Endothelial cell of umbilical vein (primary cell): ENCODE results near the gene TOMM7. TPM values are rescaled to one million over a fixed set of nuclear protein-coding genes. Genes with fewer than 3 reads are reported as not detected.

ENCODE experiments used
- BruUV-seq: library from RNA; stranded (reverse); fragments of 400-500 nt; replicated peaks from 2 replicates; lab custom pipeline; 2021; lab: Mats Ljungman, UMichigan
- CTCF ChIA-PET: fragments of 300-600, 350-600 bp; sonication (Branson Sonifier 250); formaldehyde crosslinking; loops from one replicate; lab custom pipeline; 2021; ENCODE audit warnings: antibody characterized with exemption, inconsistent platforms; lab: Charles Lee
- POLR2A ChIA-PET: fragments of 300-600, 350-600 bp; sonication (Branson Sonifier 250); formaldehyde crosslinking; loops from one replicate; lab custom pipeline; 2021; ENCODE audit warnings: antibody characterized with exemption, inconsistent platforms; lab: Charles Lee
- DNase-seq: peaks from one replicate; pipeline ENCODE4 v3.0.0-alpha.2; 2011; ENCODE audit warnings: low read depth, low spot score
- FAIRE-seq: peaks from 2 replicates; lab custom pipeline; 2011; peaks lifted over from hg19 to GRCh38; lab: Jason Lieb, UNC
- H2AFZ ChIP-seq: 2 replicates; pipeline ENCODE4 v1.6.0; 2012; ENCODE audit warnings: low read depth, low read length, control low read depth, inconsistent platforms
- H3K27ac ChIP-seq: 2 replicates; pipeline ENCODE4 v1.5.1; 2011; ENCODE audit warnings: low read depth, mild to moderate bottlenecking, control low read depth, low read length, moderate library complexity; ENCODE audit not compliant: insufficient read depth
- H3K27me3 ChIP-seq, 2 experiments: 2 replicates each; pipeline versions ENCODE4 v1.6.0 to v1.6.1; 2011; ENCODE audit warnings: low read length in 2 of 2, mixed read lengths in 1 of 2; ENCODE audit not compliant: control insufficient read depth in 2 of 2, insufficient read depth in 2 of 2
- H3K36me3 ChIP-seq, 2 experiments: 2 replicates in 1 of 2; 3 replicates in 1 of 2; pipeline ENCODE4 v1.5.1; 2011; ENCODE audit warnings: low read length in 2 of 2, mild to moderate bottlenecking in 1 of 2, moderate library complexity in 1 of 2; ENCODE audit not compliant: control insufficient read depth in 2 of 2, insufficient read depth in 2 of 2; ENCODE audit errors: extremely low read depth in 1 of 2
- H3K4me1 ChIP-seq: 3 replicates; pipeline ENCODE4 v1.5.1; 2011; ENCODE audit warnings: mild to moderate bottlenecking, low read length; ENCODE audit not compliant: control insufficient read depth, insufficient read depth; ENCODE audit errors: extremely low read depth
- H3K4me2 ChIP-seq: 2 replicates; pipeline ENCODE4 v1.6.1; 2011; ENCODE audit warnings: low read length, control low read depth, mixed read lengths; ENCODE audit not compliant: insufficient read depth
- H3K4me3 ChIP-seq, 3 experiments: fragments of 200-600 bp in 1 of 3; sonication (generic), shearing (Covaris generic) in 1 of 3; replicated peaks in 1 of 3; 2 replicates each; pipeline ENCODE4 v1.5.1; 2011 to 2016; ENCODE audit warnings: control low read depth in 3 of 3, low read length in 3 of 3, mild to moderate bottlenecking in 2 of 3, inconsistent platforms in 1 of 3, low read depth in 1 of 3, moderate library complexity in 1 of 3; ENCODE audit not compliant: insufficient read depth in 1 of 3
- H3K79me2 ChIP-seq: 2 replicates; pipeline ENCODE4 v1.6.0; 2012; ENCODE audit warnings: low read length, inconsistent platforms; ENCODE audit not compliant: control insufficient read depth, insufficient read depth
- H3K9ac ChIP-seq: replicated peaks from 2 replicates; pipeline ENCODE3; 2011; ENCODE audit warnings: low read length, control low read depth; ENCODE audit not compliant: insufficient read depth; ENCODE audit errors: extremely low read depth
- H3K9me1 ChIP-seq: replicated peaks from 3 replicates; pipeline ENCODE4 v1.6.0; 2011; ENCODE audit warnings: mild to moderate bottlenecking, low read length; ENCODE audit not compliant: control insufficient read depth, insufficient read depth; ENCODE audit errors: extremely low read depth
- H3K9me3 ChIP-seq: replicated peaks from 2 replicates; pipeline ENCODE4 v1.5.1; 2012; ENCODE audit warnings: low read length, inconsistent platforms; ENCODE audit not compliant: control insufficient read depth, insufficient read depth
- H4K20me1 ChIP-seq: replicated peaks from 2 replicates; pipeline ENCODE3; 2011; ENCODE audit warnings: mild to moderate bottlenecking, low read length; ENCODE audit not compliant: control insufficient read depth, insufficient read depth; ENCODE audit errors: extremely low read depth
- EZH2 ChIP-seq: IDR thresholded peaks from 2 replicates; pipeline ENCODE4 v1.6.1; 2012; ENCODE audit warnings: borderline replicate concordance, low read depth, mild to moderate bottlenecking, moderate library complexity, low read length, inconsistent platforms; ENCODE audit not compliant: severe bottlenecking
- FOS ChIP-seq: IDR thresholded peaks from 2 replicates; pipeline ENCODE4 v1.6.1; 2011; ENCODE audit warnings: mild to moderate bottlenecking, low read length, moderate library complexity, borderline replicate concordance; ENCODE audit not compliant: insufficient read depth
- GATA2 ChIP-seq: IDR thresholded peaks from 2 replicates; pipeline ENCODE4 v1.7.0; 2011; ENCODE audit warnings: low read depth, mild to moderate bottlenecking, moderate library complexity, mixed read lengths, low read length; ENCODE audit not compliant: insufficient read length, insufficient read depth
- JUN ChIP-seq: IDR thresholded peaks from 2 replicates; pipeline ENCODE4 v1.6.1; 2011; ENCODE audit warnings: borderline replicate concordance, low read depth; ENCODE audit not compliant: insufficient read length, insufficient read depth
- MYC ChIP-seq: IDR thresholded peaks from one replicate; pipeline ENCODE4 v1.6.1; 2011; ENCODE audit warnings: mild to moderate bottlenecking, low read depth, low read length
- POLR2A ChIP-seq: IDR thresholded peaks from 2 replicates; pipeline ENCODE4 v1.6.1; 2012; ENCODE audit warnings: low read depth, mild to moderate bottlenecking, control low read depth, low read length
- POLR2AphosphoS5 ChIP-seq: IDR thresholded peaks from 2 replicates; pipeline ENCODE4 v1.6.1; 2012; ENCODE audit warnings: low read depth, mild to moderate bottlenecking, control low read depth, low read length, moderate library complexity; ENCODE audit not compliant: insufficient read depth
- dilution Hi-C: fragments of 300-500 bp; cut with MboI; formaldehyde crosslinking; loops from one replicate; pipeline ENCODE4 v1.15.0; 2019; ENCODE audit warnings: low sequenced_read_pairs; ENCODE audit not compliant: extremely low pct_ligation_motif_present
- intact Hi-C: fragments of 100-400 bp; cut with micrococcal nuclease; formaldehyde crosslinking; loops from one replicate; pipeline ENCODE4 v1.10.0; 2022
- polyA plus RNA-seq, 4 experiments: library from polyadenylated mRNA; depleted of rRNA in 3 of 4; stranded (reverse) in 3 of 4; unstranded in 1 of 4; fragments of >200 nt; gene quantifications; 2 replicates each; pipeline versions ENCODE4 v1.2.1 to v1.2.3, GENCODE V29; 2011 to 2012; ENCODE audit warnings: missing spikeins in 1 of 4
- total RNA-seq: library from RNA; stranded (reverse); gene quantifications from 2 replicates; pipeline ENCODE4 v1.2.3, GENCODE V29; 2021
- TF ChIP-seq, protein P1 (sequence below), 2 donors: IDR thresholded peaks; 1 replicate in 1 of 2; 2 replicates in 1 of 2; pipeline ENCODE4 v1.5.1; 2011; ENCODE audit warnings: low read length in 2 of 2, mild to moderate bottlenecking in 2 of 2, moderate library complexity in 2 of 2, control low read depth in 1 of 2, inconsistent platforms in 1 of 2, low read depth in 1 of 2; ENCODE audit not compliant: insufficient read depth in 1 of 2; ENCODE audit errors: extremely low read depth in 1 of 2
- TF ChIP-seq, protein P2 (sequence below): IDR thresholded peaks from 2 replicates; pipeline ENCODE4 v1.6.1; 2011; ENCODE audit not compliant: insufficient read depth, insufficient read length

Gene TOMM7
- total and polyA plus RNA-seq, 2 donors (not counting 3 experiments of a cell fraction or from before 2014, with no cell fraction given): 185 to 528 TPM

DNA sequence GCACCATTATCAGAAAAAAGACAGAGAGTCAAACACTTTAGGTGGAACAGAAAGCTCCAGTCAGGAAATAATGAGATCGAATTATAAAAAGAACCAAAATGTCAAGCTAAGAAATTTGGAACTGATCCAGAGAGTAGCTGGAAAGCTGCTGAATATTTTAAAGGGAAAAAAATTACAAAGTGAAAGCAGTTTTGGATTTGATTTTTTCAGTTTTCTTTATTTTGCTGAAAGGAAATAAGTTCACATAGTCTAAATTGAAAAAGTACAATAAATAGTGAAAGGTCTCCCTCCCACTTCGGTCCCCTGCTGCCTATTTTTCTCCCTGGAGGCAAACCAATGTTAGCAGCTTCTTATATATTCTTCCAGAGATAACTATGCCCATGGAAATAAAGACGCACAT lies 11.3 kb upstream of the TOMM7 start:
- intact Hi-C loops (no loop called here), dilution Hi-C loops (no loop called here)
- Histone ChIP-seq H3K4me1 (no peaks in the 10 kb centered on the region), H3K4me2 (no peak overlapping the region), H3K27me3 (peaks cover 0 to 2% of the 10 kb centered on the region in 2 experiments), H3K4me3 (no peak overlapping the region), H4K20me1 (no peaks in the 10 kb centered on the region), H3K9ac (no peak overlapping the region), H2AFZ (peak overlapping the region; percentile 7), H3K9me1 (no peaks in the 10 kb centered on the region), H3K79me2 (no peaks in the 10 kb centered on the region), H3K36me3 (no peaks in the 10 kb centered on the region), H3K27ac (no peak overlapping the region), H3K9me3 (no peaks in the 10 kb centered on the region)
- TF ChIP-seq FOS (no peak), POLR2A (no peak), POLR2AphosphoS5 (no peak), MYC (no peak), GATA2 (no peak), JUN (no peak), EZH2 (no peak)
- TF ChIP-seq, protein P1, sequence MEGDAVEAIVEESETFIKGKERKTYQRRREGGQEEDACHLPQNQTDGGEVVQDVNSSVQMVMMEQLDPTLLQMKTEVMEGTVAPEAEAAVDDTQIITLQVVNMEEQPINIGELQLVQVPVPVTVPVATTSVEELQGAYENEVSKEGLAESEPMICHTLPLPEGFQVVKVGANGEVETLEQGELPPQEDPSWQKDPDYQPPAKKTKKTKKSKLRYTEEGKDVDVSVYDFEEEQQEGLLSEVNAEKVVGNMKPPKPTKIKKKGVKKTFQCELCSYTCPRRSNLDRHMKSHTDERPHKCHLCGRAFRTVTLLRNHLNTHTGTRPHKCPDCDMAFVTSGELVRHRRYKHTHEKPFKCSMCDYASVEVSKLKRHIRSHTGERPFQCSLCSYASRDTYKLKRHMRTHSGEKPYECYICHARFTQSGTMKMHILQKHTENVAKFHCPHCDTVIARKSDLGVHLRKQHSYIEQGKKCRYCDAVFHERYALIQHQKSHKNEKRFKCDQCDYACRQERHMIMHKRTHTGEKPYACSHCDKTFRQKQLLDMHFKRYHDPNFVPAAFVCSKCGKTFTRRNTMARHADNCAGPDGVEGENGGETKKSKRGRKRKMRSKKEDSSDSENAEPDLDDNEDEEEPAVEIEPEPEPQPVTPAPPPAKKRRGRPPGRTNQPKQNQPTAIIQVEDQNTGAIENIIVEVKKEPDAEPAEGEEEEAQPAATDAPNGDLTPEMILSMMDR (IDR thresholded peaks at IDR 0.05; ENCODE audit: extremely low read depth in 1 of 2, insufficient read depth in 1 of 2, low read depth in 1 of 2, low read length in 2 of 2): no peak
- TF ChIP-seq, protein P2, sequence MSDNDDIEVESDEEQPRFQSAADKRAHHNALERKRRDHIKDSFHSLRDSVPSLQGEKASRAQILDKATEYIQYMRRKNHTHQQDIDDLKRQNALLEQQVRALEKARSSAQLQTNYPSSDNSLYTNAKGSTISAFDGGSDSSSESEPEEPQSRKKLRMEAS: no peak
- CTCF ChIA-PET: interaction anchor here (0.6 to 2.1 kb wide), 5 partner anchors 8 to 347 kb away, joined by 3 to 5 read pairs (median 3); no protein-coding TSS in a partner anchor
- peak; percentile 8 for FAIRE-seq
- peak; percentile 9 for DNase-seq
- BruUV-seq: no TSS peak
- POLR2A ChIA-PET: no interaction called here
